Measurements from ENCODE around the gene KRT13. TPM values are rescaled to one million over a fixed set of nuclear protein-coding genes. Genes with fewer than 3 reads are reported as not detected.

The KRT13 gene
- total RNA-seq = not detected

DNA sequence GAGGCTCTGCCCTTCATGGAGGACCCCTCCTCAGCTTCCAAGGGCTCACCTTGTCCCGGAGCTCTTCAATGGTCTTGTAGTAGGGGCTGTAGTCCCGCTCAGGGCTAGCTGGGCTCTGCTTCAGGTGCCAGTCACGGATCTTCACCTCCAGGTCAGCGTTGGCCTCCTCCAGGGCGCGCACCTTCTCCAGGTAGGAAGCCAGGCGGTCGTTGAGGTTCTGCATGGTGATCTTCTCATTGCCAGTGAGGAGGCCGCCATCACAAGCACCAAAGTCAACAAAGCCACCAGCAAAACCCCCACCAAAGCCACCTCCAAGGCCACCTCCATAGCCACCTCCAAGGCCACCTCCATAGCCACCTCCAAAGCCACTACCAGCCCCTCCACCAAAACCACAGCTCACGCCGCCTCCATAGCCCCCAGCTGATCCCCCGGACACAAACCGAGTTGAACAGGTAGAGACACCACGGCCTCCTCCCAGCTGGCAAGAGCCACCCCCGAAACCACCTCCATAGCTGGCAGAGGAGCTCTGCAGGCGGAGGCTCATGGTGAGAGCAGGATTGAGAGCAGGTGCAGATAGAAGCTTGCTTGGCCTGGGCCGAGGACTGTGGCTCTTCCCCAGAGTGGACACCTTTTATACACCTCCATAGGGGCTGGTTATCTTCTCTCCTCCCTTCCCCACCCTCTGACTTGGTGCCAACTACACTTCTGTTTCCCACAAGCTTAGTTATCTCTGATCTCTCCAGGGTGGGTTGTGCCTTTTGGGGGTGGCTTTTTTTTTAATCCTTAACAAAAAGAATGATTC, at the start of gene KRT13:
Gene KRT13 (minus strand): TSS at position 606 of the 802 bp plus-strand sequence. CDS start 62 bp downstream, at position 544.
- Mint-ChIP-seq H3K4me3 (no peak within 1 kb of the TSS), H3K27ac (no peak within 1 kb of the TSS), H3K4me1 (ENCODE audit: low read depth) (no peaks in the 10 kb centered on the region), H3K27me3 (ENCODE audit: low read depth) (no peaks in the 10 kb centered on the region), H3K36me3 (ENCODE audit: low read depth) (no peaks in the 10 kb centered on the region), H3K9me3 (ENCODE audit: insufficient read depth) (no peaks in the 10 kb centered on the region)
- ATAC-seq = no peak
- CTCF ChIA-PET = interaction anchor here (1.2 to 1.6 kb wide), 3 partner anchors 43 to 160 kb away, joined by 3 read pairs; no protein-coding TSS in a partner anchor
- no peak for DNase-seq
- POLR2A ChIA-PET = no interaction called here

DNA sequence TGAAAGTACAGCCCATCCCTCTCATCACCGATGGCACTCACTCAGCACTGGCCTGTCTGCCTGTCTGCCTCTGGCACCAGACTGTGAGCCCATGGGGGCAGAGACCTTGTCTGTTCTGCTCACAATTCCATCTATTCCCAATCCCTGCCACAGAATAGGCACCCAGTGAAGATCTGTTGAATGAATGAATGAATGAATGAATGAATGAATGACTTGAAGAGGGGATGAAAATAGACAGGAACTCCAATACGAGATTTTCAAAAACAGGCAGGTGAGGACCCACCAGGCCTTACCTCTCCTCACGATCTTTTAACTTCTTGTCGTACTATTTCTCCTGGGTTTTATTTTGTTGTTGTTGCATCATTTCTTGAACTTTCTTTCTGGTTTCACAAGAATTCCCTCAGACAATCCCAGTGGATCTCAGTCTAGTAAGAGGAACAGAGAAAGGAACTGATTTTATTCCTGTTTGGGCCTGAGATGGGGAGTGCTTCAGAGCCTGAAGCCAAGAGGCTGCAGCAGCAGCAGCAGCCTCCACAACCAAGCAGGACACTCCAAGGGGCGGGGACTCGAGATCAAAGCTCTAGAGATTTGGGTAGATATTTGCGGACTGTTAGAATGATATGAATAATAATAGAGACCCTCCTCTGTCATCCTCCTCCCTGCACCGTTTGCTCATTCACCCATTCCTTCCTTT, 48.7 kb upstream of the KRT13 start:
- Mint-ChIP-seq H3K27ac (no peak overlapping the region), H3K27me3 (ENCODE audit: low read depth) (peaks cover 14% of the 10 kb centered on the region), H3K36me3 (ENCODE audit: low read depth) (no peaks in the 10 kb centered on the region), H3K4me1 (ENCODE audit: low read depth) (peaks cover 5% of the 10 kb centered on the region), H3K9me3 (ENCODE audit: insufficient read depth) (no peaks in the 10 kb centered on the region), H3K4me3 (no peak overlapping the region)
- ATAC-seq (no peak), DNase-seq (no peak)
- CTCF ChIA-PET = interaction anchor here (1.0 to 8.6 kb wide), 3 partner anchors 94 to 112 kb away, joined by 6 to 204 read pairs (median 7); no protein-coding TSS in a partner anchor
- POLR2A ChIA-PET = interaction anchor here (0.5 kb wide), 1 partner anchor 95 kb away, joined by 3 read pairs; no protein-coding TSS in a partner anchor

DNA sequence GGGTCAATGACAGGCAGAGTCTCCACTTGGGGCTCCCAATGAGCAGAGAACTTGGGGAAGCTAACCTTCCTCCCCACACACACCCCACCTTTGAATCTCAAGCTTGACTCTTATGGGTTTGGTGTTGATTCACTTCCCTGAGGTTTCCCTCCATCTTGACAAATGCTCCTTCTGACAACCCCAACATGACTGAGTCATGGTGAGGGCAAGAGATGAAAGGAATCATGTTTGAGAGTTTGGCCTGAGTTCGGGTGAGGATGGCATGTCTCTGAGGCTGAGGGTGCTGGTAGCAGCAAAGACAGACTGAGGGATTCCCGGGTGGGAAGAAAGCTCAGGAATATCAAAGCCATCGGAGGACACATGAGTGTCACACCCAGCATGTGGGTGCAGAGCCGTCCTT, 47.8 kb upstream of the KRT13 start:
- Mint-ChIP-seq H3K36me3 (ENCODE audit: low read depth) (no peaks in the 10 kb centered on the region), H3K4me1 (ENCODE audit: low read depth) (peaks cover 13% of the 10 kb centered on the region), H3K9me3 (ENCODE audit: insufficient read depth) (no peaks in the 10 kb centered on the region), H3K27ac (no peak overlapping the region), H3K27me3 (ENCODE audit: low read depth) (peaks cover 10% of the 10 kb centered on the region), H3K4me3 (no peak overlapping the region)
- ChIA-PET POLR2A (no interaction called here), CTCF (interaction anchor here (1.0 to 8.6 kb wide), 3 partner anchors 95 to 113 kb away, joined by 6 to 204 read pairs (median 107); no protein-coding TSS in a partner anchor)
- no peak for ATAC-seq
- no peak for DNase-seq

DNA sequence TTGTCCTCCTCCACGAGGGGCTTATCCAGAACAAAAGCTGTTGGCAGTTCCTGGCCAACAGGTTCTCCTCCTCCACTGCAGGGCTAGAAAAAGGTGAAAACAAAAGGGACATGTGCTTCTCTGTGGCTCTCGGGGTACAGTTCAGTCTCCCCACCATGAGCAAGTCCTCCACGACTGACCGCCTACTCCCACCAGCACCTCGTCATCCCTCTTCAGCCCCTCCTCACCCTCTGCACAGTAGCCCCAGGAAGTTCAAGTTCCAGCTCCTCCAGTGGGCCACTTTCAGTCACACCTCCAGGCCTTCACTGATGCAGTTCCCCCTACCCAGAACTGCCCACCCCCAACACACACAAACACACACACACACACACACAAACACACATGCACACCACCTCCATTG, 47.0 kb upstream of the KRT13 start:
- Mint-ChIP-seq H3K27ac (no peak overlapping the region), H3K9me3 (ENCODE audit: insufficient read depth) (no peaks in the 10 kb centered on the region), H3K4me1 (ENCODE audit: low read depth) (peaks cover 20% of the 10 kb centered on the region), H3K27me3 (ENCODE audit: low read depth) (peaks cover 10% of the 10 kb centered on the region), H3K36me3 (ENCODE audit: low read depth) (no peaks in the 10 kb centered on the region), H3K4me3 (no peak overlapping the region)
- ATAC-seq (no peak), DNase-seq (no peak)
- ChIA-PET POLR2A (no interaction called here), CTCF (interaction anchor here (5.4 to 8.6 kb wide), 2 partner anchors 96 to 114 kb away, joined by 107 to 204 read pairs; no protein-coding TSS in a partner anchor)

DNA sequence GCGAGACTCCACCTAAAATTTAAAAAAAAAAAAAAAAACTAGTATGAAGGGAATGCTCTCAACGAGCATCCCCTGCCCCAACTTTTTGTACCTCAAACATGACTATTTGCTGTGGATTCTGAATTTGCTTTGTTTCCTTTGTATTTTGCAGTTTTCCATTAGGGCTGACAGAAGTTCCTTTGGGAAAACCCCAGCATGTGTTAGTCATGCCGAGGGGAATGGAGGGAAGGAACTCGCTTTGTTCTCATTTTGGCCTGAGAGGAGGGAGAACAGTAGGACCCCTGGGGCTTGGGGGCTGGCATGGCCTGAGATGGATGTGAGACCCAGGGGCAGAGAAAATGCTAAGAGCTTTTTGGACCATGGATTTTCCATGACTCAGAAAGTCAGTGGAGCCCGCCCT, 46.0 kb upstream of the KRT13 start:
- ChIA-PET POLR2A (no interaction called here), CTCF (interaction anchor here (5.4 to 8.6 kb wide), 2 partner anchors 97 to 115 kb away, joined by 107 to 204 read pairs; no protein-coding TSS in a partner anchor)
- Mint-ChIP-seq H3K4me3 (no peak overlapping the region), H3K27me3 (ENCODE audit: low read depth) (peaks cover 13% of the 10 kb centered on the region), H3K9me3 (ENCODE audit: insufficient read depth) (no peaks in the 10 kb centered on the region), H3K27ac (no peak overlapping the region), H3K4me1 (ENCODE audit: low read depth) (peaks cover 20% of the 10 kb centered on the region), H3K36me3 (ENCODE audit: low read depth) (no peaks in the 10 kb centered on the region)
- ATAC-seq = no peak
- no peak for DNase-seq

DNA sequence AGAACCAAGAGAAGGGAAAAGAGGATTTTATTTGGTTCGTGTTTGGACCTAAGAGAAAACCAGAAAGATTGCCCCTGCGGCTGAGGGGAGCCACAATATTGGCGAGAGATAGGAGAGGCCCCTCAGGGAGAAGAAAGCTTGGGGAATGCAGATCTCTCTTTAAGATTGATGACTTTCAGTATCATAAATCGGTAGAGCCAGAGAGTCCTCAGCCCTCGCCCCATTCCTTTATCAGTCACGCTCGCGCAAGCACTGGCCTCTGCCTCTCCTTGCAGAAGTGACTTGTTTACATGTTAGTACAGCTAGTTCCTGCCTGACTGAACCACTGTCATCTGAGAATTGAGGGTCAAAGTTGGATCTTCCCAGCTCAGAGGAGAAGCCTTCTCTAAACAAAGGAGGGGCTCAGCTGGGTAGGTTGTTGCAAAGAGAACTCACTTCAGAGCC, 44.2 kb upstream of the KRT13 start:
- Mint-ChIP-seq H3K9me3 (ENCODE audit: insufficient read depth) (no peaks in the 10 kb centered on the region), H3K27me3 (ENCODE audit: low read depth) (peaks cover 13% of the 10 kb centered on the region), H3K36me3 (ENCODE audit: low read depth) (no peaks in the 10 kb centered on the region), H3K27ac (peak overlapping the region; percentile 77), H3K4me1 (ENCODE audit: low read depth) (peaks cover 20% of the 10 kb centered on the region), H3K4me3 (no peak overlapping the region)
- POLR2A ChIA-PET = interaction anchor here (1.0 to 1.3 kb wide), 2 partner anchors 98 to 139 kb away, joined by 4 to 6 read pairs; partner anchors contain the start of gene EIF1
- ATAC-seq = no peak
- DNase-seq = no peak
- CTCF ChIA-PET = interaction anchor here (0.6 to 8.6 kb wide), 68 partner anchors 8 to 934 kb away, joined by 3 to 204 read pairs (median 5); partner anchors contain the start of genes KRT19, KRTAP16-1 and KRTAP4-2

DNA sequence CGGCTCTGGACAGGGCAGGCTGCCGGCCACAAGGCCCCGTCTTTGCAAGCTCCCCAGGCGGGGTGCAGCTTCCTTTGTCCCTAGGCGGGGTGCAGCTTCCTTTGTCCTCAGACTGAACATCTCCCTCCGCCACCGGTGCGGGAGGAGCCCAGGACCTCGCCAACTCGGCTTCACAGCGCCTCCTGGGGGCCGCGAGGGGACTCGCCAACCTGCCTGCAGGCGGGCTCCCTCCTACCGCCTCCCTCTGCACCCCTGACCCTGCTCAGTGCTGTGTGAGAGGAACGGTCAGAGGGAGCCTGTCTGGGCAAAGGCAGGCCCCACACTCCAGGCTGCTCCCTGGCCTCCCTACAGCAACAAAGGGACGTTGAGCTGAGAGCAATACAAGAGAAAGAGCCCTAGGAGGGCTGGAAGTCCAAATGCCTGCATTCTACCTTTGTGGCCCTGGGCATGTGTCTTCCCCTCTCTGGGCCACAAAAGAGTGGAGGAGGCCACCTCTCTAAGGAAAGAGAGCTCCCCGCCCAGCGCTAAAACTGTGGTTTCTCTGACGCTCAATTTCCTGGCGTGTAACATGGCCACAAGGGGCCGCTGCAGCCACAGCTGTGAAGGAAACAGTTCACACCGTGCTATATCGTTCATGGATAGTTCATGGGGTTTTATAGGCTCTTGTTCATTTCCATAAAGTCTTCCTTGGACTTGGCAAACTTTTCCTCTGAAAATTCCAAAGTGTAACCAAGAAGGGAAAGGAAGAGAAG, 43.6 kb upstream of the KRT13 start:
- H3K27ac Mint-ChIP-seq = peak overlapping the region; percentile 77
- H3K36me3 Mint-ChIP-seq (ENCODE audit: low read depth) = no peaks in the 10 kb centered on the region

DNA sequence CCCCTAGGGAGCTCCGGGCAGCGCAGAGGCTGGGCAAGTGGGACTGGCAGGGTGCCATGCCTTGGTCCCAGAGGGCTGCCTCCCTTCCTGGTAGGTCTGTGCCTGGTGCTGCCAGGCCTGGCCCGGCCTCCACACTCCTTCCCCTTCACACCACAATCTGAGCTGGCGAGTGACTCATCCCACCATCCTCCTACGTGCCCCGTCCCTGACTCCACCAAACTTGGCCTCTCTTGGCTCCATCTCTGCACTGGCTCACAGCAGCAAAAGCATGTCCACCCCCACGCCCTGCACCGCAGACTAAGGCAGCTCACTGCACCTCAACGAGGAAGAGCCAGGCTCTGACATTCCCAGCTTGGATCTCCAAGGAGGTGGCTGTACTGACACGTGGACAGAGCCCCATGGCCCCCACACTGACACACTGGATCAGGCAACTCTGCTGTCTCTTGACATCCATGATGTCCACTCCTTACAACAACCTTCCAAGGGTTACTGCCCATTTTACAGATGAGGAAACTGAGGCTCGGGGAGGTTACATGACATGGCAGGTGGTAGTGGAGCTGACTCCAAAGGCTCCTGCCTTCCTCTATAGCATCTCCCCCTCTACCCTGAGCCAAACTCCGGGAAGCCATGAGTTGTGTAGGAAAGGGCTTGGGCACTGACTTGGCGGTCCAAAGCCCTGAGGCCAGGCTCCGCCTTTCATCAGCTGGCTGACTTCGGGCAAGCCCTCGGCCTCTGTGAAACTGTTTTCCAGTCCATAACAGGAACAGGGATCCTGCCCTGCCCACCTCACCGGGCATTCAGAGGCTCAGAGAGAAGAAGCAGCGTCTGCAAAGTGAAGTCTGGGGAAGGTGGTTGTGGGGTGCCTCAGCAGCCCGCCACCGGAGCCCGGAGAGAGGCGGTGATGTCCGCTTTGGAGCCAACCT, 42.8 kb upstream of the KRT13 start:
- H3K27ac Mint-ChIP-seq = peak overlapping the region; percentile 58
- DNase-seq = peak; percentile 43
- H3K27me3 Mint-ChIP-seq (ENCODE audit: low read depth) = peaks cover 10% of the 10 kb centered on the region
- POLR2A ChIA-PET = interaction anchor here (1.3 kb wide), 1 partner anchor 100 kb away, joined by 6 read pairs; no protein-coding TSS in a partner anchor
- peak; percentile 11 for ATAC-seq
- no peak overlapping the region for H3K4me3 Mint-ChIP-seq
- H3K9me3 Mint-ChIP-seq (ENCODE audit: insufficient read depth) = no peaks in the 10 kb centered on the region
- CTCF ChIA-PET = interaction anchor here (0.6 to 8.6 kb wide), 66 partner anchors 8 to 928 kb away, joined by 3 to 204 read pairs (median 5); partner anchors contain the start of gene KRTAP16-1
- H3K36me3 Mint-ChIP-seq (ENCODE audit: low read depth) = no peaks in the 10 kb centered on the region
- peaks cover 20% of the 10 kb centered on the region for H3K4me1 Mint-ChIP-seq (ENCODE audit: low read depth)

More for the DNA sequence above, 43.6 kb upstream of the KRT13 start:
- peak; percentile 92 for DNase-seq
- peak; percentile 91 for ATAC-seq
- Mint-ChIP-seq H3K4me1 (ENCODE audit: low read depth) (peaks cover 20% of the 10 kb centered on the region), H3K9me3 (ENCODE audit: insufficient read depth) (no peaks in the 10 kb centered on the region), H3K27me3 (ENCODE audit: low read depth) (peaks cover 10% of the 10 kb centered on the region), H3K4me3 (peak overlapping the region; percentile 23)
- POLR2A ChIA-PET = interaction anchor here (1.0 to 1.3 kb wide), 2 partner anchors 99 to 140 kb away, joined by 4 to 6 read pairs; partner anchors contain the start of gene EIF1
- CTCF ChIA-PET = interaction anchor here (0.6 to 8.6 kb wide), 87 partner anchors 9 to 933 kb away, joined by 3 to 204 read pairs (median 4); partner anchors contain the start of genes KRT19, KRTAP16-1 and KRTAP4-2

DNA sequence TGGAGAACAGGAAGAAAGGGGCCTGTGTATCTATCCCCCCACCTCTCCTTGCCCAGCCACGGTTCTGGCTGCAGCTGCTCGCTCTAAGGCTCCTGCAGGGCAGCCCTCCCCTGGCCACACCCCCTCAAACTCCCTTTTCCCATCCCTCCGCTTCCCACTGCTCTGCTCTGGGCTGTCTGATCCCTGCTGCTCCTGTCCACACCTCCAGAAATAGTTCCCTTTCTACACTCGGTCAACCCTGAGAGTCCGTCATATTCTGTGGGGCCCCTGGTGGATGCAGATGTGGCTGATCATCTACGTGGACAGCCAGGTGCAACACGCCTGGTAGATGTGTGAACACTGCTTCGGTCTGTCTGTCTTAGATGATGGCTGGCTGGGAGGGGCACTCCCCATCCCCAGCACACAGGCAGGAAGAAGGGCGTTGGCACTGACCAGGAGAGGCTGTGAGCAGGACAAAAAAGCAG, 42.0 kb upstream of the KRT13 start:
- no peak for DNase-seq
- Mint-ChIP-seq H3K4me3 (no peak overlapping the region), H3K9me3 (ENCODE audit: insufficient read depth) (no peaks in the 10 kb centered on the region), H3K27ac (no peak overlapping the region), H3K27me3 (ENCODE audit: low read depth) (peaks cover 8% of the 10 kb centered on the region), H3K4me1 (ENCODE audit: low read depth) (peaks cover 20% of the 10 kb centered on the region), H3K36me3 (ENCODE audit: low read depth) (no peaks in the 10 kb centered on the region)
- ChIA-PET CTCF (interaction anchor here (0.9 to 8.6 kb wide), 5 partner anchors 32 to 639 kb away, joined by 4 to 204 read pairs (median 21); no protein-coding TSS in a partner anchor), POLR2A (no interaction called here)
- no peak for ATAC-seq

DNA sequence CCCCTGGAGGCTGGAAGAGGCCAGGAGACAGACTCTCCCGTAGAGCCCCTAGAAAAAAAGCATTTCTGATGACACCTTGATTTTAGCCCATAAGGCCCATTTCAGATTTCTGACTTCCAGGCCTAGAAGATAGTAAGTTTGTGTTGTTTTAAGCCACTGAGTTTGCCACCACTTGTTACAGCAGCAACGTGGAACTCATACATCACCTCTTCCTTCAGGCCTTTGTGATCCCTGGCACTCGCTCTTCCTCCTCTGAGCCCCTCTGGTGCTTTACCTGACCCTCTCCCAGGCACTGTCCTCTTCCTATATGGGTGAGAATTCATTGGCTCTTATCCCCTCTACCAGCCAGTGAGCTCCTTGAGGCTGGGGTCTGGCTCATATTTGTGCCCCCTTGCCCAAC, 41.4 kb upstream of the KRT13 start:
- no peak overlapping the region for H3K4me3 Mint-ChIP-seq
- no peaks in the 10 kb centered on the region for H3K36me3 Mint-ChIP-seq (ENCODE audit: low read depth)
- peaks cover 20% of the 10 kb centered on the region for H3K4me1 Mint-ChIP-seq (ENCODE audit: low read depth)
- DNase-seq (no peak), ATAC-seq (no peak)
- H3K27ac Mint-ChIP-seq = no peak overlapping the region
- H3K27me3 Mint-ChIP-seq (ENCODE audit: low read depth) = peaks cover 8% of the 10 kb centered on the region
- H3K9me3 Mint-ChIP-seq (ENCODE audit: insufficient read depth) = no peaks in the 10 kb centered on the region
- ChIA-PET POLR2A (no interaction called here), CTCF (no interaction called here)
